K562 (cell line): ENCODE results near the gene MAP3K7. TPM values are rescaled to one million over a fixed set of nuclear protein-coding genes. Genes with fewer than 3 reads are reported as not detected.

Experiments used
- ATAC-seq: fragments of 200-7000 bp; cut with Tn5 transposase; 3 replicates; pipeline ENCODE4 v1.9.1; 2020; ENCODE audit warnings: moderate library complexity
- BruUV-seq: library from RNA; stranded (reverse); fragments of 400-500 nt; replicated peaks from 2 replicates; lab custom pipeline; 2021; lab: Mats Ljungman, UMichigan
- CTCF ChIA-PET: fragments of 300-600 bp; formaldehyde crosslinking; extraction: SDS; loops from one replicate; lab custom pipeline; 2021; ENCODE audit warnings: low intra/inter-chr PET ratio; lab: Yijun Ruan, JAX
- POLR2A ChIA-PET: fragments of 300-600, 350-650 bp; sonication (Branson Sonifier 250); formaldehyde crosslinking; extraction: SDS; loops from one replicate; lab custom pipeline; 2021; ENCODE audit warnings: antibody characterized with exemption, inconsistent platforms; lab: Yijun Ruan, JAX
- DNase-seq, 4 experiments: peaks; one replicate each; pipeline versions ENCODE4 v3.0.0 to v3.0.0-alpha.2; 2011 to 2018; ENCODE audit warnings: low spot score in 3 of 4, mixed read lengths in 3 of 4; ENCODE audit errors: extremely low read depth in 1 of 4
- FAIRE-seq: peaks from 2 replicates; lab custom pipeline; 2011; peaks lifted over from hg19 to GRCh38; lab: Jason Lieb, UNC
- H2AFZ ChIP-seq: 2 replicates; pipeline ENCODE4 v1.6.0; 2011; ENCODE audit warnings: low read depth, low read length, control low read depth, inconsistent platforms
- H3K27ac ChIP-seq: fragments of 200-600 bp; 3 replicates; pipeline ENCODE4 v1.8.0; 2011; ENCODE audit warnings: low read depth, mild to moderate bottlenecking, control low read depth, inconsistent platforms, low read length, moderate library complexity, mixed read lengths; ENCODE audit errors: extremely low read depth
- H3K27me3 ChIP-seq, 2 experiments: fragments of 300-600 bp in 1 of 2; 2 replicates in 1 of 2; 3 replicates in 1 of 2; pipeline versions ENCODE4 v1.6.0 to v1.8.0; 2011; ENCODE audit warnings: inconsistent platforms in 2 of 2, low read length in 2 of 2, mild to moderate bottlenecking in 1 of 2, mixed read lengths in 1 of 2, moderate library complexity in 1 of 2; ENCODE audit not compliant: control insufficient read depth in 2 of 2, insufficient read depth in 2 of 2
- H3K36me3 ChIP-seq: fragments of 300-600 bp; 3 replicates; pipeline ENCODE4 v1.8.0; 2011; ENCODE audit warnings: mild to moderate bottlenecking, low read length, inconsistent platforms; ENCODE audit not compliant: control insufficient read depth, insufficient read depth
- H3K4me1 ChIP-seq, 2 experiments: fragments of 200-600 bp in 1 of 2; replicated peaks in 1 of 2; 2 replicates in 1 of 2; 3 replicates in 1 of 2; pipeline versions ENCODE4 v1.5.1 to v1.8.0; 2011; ENCODE audit warnings: inconsistent platforms in 2 of 2, low read length in 2 of 2, mild to moderate bottlenecking in 1 of 2, mixed read lengths in 1 of 2, moderate library complexity in 1 of 2; ENCODE audit not compliant: control insufficient read depth in 2 of 2, insufficient read depth in 2 of 2
- H3K4me2 ChIP-seq: 2 replicates; pipeline ENCODE4 v1.6.1; 2011; ENCODE audit warnings: low read length, control low read depth, inconsistent platforms, mixed read lengths; ENCODE audit not compliant: insufficient read depth
- H3K4me3 ChIP-seq: fragments of 200-600 bp; sonication (generic), shearing (Covaris generic); 2 replicates; pipeline ENCODE4 v1.5.1; 2016; ENCODE audit warnings: control low read depth, inconsistent platforms
- H3K79me2 ChIP-seq: fragments of 200-600 bp; 3 replicates; pipeline ENCODE4 v1.8.0; 2011; ENCODE audit warnings: low read length, inconsistent platforms; ENCODE audit not compliant: control insufficient read depth, insufficient read depth
- H3K9ac ChIP-seq, 2 experiments: 2 replicates each; pipeline versions ENCODE4 v1.6.0 to v1.6.1; 2011; ENCODE audit warnings: low read depth in 2 of 2, low read length in 2 of 2, control low read depth in 1 of 2, inconsistent platforms in 1 of 2, mild to moderate bottlenecking in 1 of 2, mixed read lengths in 1 of 2; ENCODE audit not compliant: insufficient read depth in 1 of 2
- H3K9me1 ChIP-seq: one replicate; pipeline ENCODE4 v1.6.0; 2011; ENCODE audit warnings: inconsistent platforms, mild to moderate bottlenecking, low read length, moderate library complexity; ENCODE audit not compliant: control insufficient read depth, insufficient read depth
- H3K9me3 ChIP-seq: replicated peaks from 2 replicates; pipeline ENCODE4 v1.5.1; 2011; ENCODE audit warnings: low read depth, low read length, inconsistent platforms; ENCODE audit not compliant: control insufficient read depth, insufficient read depth
- H4K20me1 ChIP-seq: replicated peaks from 2 replicates; pipeline ENCODE4 v1.6.1; 2011; ENCODE audit warnings: low read length, inconsistent platforms, mixed read lengths; ENCODE audit not compliant: control insufficient read depth, insufficient read depth
- MEIS2 ChIP-seq: fragments of 450-650 bp; IDR thresholded peaks from 2 replicates; pipeline ENCODE4 v1.6.1; 2014; ENCODE audit warnings: mild to moderate bottlenecking; ENCODE audit not compliant: partially characterized antibody
- WGBS: fragments of 100-300 bp; shearing (Covaris generic); methylation state at CpG from one replicate; pipeline ENCODE4 v1.1.6; 2016; ENCODE audit warnings: low coverage, mixed read lengths; ENCODE audit not compliant: insufficient coverage; ENCODE audit errors: missing lambda C conversion rate; 5-methylcytosine and 5-hydroxymethylcytosine counted together
- in situ Hi-C: fragments of 300-500 bp; cut with MboI; formaldehyde crosslinking; loops from 4 replicates; pipeline ENCODE4 v1.15.0; 2018; ENCODE audit warnings: inconsistent platforms, mixed read lengths
- intact Hi-C: fragments of 100-400 bp; cut with micrococcal nuclease; formaldehyde crosslinking; loops from 2 replicates; pipeline ENCODE4 v1.14.2; 2022
- polyA plus RNA-seq, 8 experiments: library from polyadenylated mRNA; depleted of rRNA in 4 of 8; stranded (reverse) in 5 of 8; unstranded in 3 of 8; fragments of >200 nt; fragmentation: Nextera tagmentation in 2 of 8; fragmentation: Illumina TruSeq in 1 of 8; extraction: Ambion mirVana in 2 of 8; extraction: Trizol in 1 of 8; gene quantifications; 2 replicates each; pipeline versions ENCODE4 v1.2.1 to v1.2.3, GENCODE V29; 2011 to 2014; ENCODE audit warnings: inconsistent platforms in 1 of 8, missing spikeins in 1 of 8
- total RNA-seq, 7 experiments: library from RNA; depleted of rRNA in 6 of 7; stranded (reverse); fragments of >200 nt in 6 of 7; fragmentation: Illumina TruSeq in 2 of 7; extraction: Trizol in 2 of 7; gene quantifications; 2 replicates each; pipeline versions ENCODE4 v1.2.1 to v1.2.3, GENCODE V29; 2011 to 2021; ENCODE audit warnings: low replicate concordance in 1 of 7
- TF ChIP-seq, protein P1 (sequence below): fragments of 250-450 bp; sonication (Bioruptor Pico); IDR thresholded peaks from 2 replicates; pipeline ENCODE4 v1.5.0; 2021; ENCODE audit warnings: mild to moderate bottlenecking, borderline replicate concordance

MAP3K7 gene
- total and polyA plus RNA-seq, 9 of the 15 experiments (the other 6 are each of a cell fraction or from before 2014, with no cell fraction given): 13.4 to 60.9 (median 34.8) TPM

GRCh38 chr6:90465686-90466085 lies 121.2 kb downstream of the MAP3K7 start:
- no peaks in the 10 kb centered on the region for H3K9me3 ChIP-seq
- no TSS peak for BruUV-seq
- in situ Hi-C loops: no loop called here
- peak overlapping the region; percentile 84; the same call in 2 of the 3 replicates for H3K27ac ChIP-seq
- 50% methylated on average over 2 of the region's 2 CpGs for WGBS
- H3K9me1 ChIP-seq: no peaks in the 10 kb centered on the region
- TF ChIP-seq, protein P1, sequence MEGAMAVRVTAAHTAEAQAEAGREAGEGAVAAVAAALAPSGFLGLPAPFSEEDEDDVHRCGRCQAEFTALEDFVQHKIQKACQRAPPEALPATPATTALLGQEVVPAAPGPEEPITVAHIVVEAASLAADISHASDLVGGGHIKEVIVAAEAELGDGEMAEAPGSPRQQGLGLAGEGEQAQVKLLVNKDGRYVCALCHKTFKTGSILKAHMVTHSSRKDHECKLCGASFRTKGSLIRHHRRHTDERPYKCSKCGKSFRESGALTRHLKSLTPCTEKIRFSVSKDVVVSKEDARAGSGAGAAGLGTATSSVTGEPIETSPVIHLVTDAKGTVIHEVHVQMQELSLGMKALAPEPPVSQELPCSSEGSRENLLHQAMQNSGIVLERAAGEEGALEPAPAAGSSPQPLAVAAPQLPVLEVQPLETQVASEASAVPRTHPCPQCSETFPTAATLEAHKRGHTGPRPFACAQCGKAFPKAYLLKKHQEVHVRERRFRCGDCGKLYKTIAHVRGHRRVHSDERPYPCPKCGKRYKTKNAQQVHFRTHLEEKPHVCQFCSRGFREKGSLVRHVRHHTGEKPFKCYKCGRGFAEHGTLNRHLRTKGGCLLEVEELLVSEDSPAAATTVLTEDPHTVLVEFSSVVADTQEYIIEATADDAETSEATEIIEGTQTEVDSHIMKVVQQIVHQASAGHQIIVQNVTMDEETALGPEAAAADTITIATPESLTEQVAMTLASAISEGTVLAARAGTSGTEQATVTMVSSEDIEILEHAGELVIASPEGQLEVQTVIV (CRISPR knock-in tag): no peak
- peak; percentile 42 for TF ChIP-seq MEIS2
- FAIRE-seq (peak; percentile 29), DNase-seq (no peak), ATAC-seq (no peak)
- H3K9ac ChIP-seq: peak overlapping the region in 1 of 2 experiments; percentile 59; a peak in 1 of 4 replicates
- H4K20me1 ChIP-seq: no peaks in the 10 kb centered on the region
- intact Hi-C loops: no loop called here
- peaks cover 14 to 60% of the 10 kb centered on the region in 2 experiments for H3K4me1 ChIP-seq
- H2AFZ ChIP-seq: peak overlapping the region; percentile 81; the same call in 1 of the 2 replicates
- H3K4me2 ChIP-seq: peak overlapping the region; percentile 50
- no peaks in the 10 kb centered on the region for H3K27me3 ChIP-seq
- H3K79me2 ChIP-seq: no peaks in the 10 kb centered on the region
- ChIA-PET CTCF (no interaction called here), POLR2A (interaction anchor here (1.3 to 1.7 kb wide), 2 partner anchors 9 to 181 kb away, joined by 5 to 13 read pairs; no protein-coding TSS in a partner anchor)
- H3K36me3 ChIP-seq: no peaks in the 10 kb centered on the region
- H3K4me3 ChIP-seq: no peak overlapping the region
